ENCODE results near the gene ARHGAP27.
A peak's percentile ranks its signal among the peaks of the same experiment; 100 is the strongest.

Gene ARHGAP27

GRCh38 chr17:45382226-45382625 lies 50.4 kb downstream of the ARHGAP27 start:
- DNase-seq = no peak

GRCh38 chr17:45380991-45381390 lies 51.7 kb downstream of the ARHGAP27 start:
- DNase-seq = no peak

GRCh38 chr17:45380046-45380765 lies 52.5 kb downstream of the ARHGAP27 start:
- DNase-seq = no peak

DNA sequence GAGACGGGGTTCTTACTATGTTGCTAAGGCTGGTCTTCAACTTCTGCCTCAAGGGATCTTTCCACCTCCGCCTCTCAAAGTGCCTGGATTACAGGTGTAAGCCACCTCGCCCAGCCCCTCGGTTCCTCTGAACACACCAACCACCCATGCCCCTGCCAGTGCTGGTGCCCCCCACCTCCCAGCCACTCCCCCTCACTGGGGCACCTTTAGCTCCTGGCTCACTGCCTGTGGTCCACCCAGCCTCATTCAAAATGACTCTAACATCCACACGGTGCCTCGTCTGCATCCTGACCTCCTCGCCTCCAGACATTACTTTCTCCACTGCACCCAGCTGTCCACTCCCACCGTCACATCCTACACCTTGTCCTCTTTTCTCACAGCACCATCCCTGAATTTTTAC lies 55.3 kb downstream of the ARHGAP27 start:
- DNase-seq = no peak

GRCh38 chr17:45376171-45377005 lies 56.3 kb downstream of the ARHGAP27 start:
- DNase-seq = no peak

- no peak for DNase-seq
Measured at GRCh38 chr17:45374501-45374900, 58.2 kb downstream of the ARHGAP27 start.

DNA sequence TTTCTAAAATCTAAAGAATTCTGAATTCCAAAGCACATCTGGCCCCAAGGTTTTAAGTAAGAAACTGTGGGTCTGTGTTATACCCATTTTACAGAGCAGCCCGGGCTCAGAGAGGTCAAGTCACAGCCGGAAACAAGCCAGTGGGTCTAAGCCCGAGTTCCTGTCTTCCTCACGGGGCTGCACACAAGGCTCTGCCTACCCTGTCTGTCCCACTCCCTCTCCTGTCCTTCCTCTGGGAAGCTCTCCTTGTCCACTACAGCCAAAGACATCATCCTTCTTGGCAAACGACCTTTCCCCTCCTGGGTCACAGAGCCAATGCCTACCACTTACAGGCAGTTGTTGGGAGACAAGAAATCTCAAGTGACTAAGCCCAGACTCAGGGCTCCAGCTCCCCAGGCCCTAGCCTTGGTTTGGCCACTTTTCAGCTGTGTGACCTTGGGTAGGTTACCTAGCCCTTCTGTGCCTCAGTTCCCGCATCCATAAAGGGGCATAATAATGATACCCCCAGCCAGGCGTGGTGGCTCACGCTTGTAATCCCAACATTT lies 60.3 kb downstream of the ARHGAP27 start:
- no peak for DNase-seq

GRCh38 chr17:45371414-45372324 lies 61.0 kb downstream of the ARHGAP27 start:
- no peak for DNase-seq

GRCh38 chr17:45370949-45371413 lies 61.7 kb downstream of the ARHGAP27 start:
- no peak for DNase-seq

DNA sequence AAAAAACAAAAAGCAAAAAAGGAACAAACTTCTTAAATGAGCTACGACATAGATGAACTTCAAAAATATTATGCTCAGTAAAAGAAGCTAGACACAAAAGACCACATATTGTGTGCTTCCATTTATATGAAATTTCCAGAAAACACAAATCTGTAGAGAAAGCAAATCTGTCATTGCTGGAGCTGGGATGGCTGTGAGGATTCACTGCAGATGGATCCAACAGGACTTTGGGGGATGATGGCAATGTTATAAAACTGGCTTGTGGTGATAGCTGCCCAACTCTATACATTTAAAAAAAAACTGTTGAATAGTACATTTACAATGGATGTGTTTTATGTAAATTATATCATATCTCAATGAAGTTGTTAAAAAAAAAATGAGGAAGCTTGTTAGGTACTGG lies 63.2 kb downstream of the ARHGAP27 start:
- DNase-seq = no peak

DNA sequence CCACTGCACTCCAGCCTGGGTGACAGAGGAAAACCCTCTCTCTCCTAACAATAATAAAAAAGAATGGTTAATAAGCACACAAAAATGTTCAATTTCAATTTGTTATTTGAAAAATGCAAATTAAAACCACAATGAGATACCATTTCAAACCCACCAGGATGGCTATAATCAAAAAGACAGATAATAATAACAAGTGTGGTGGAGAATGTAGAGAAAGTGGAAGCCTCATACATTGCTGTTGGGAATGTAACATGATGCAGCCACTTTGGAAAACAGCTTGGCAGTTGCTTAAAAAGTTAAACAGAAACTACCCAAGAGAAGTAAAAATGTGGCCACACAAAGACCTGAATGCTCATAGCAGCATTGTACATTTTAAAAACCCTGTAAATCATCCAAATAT lies 64.0 kb downstream of the ARHGAP27 start:
- DNase-seq = no peak

- no peak for DNase-seq
Measured at GRCh38 chr17:45367216-45367615, 65.5 kb downstream of the ARHGAP27 start.

GRCh38 chr17:45366691-45367090 lies 66.0 kb downstream of the ARHGAP27 start:
- no peak for DNase-seq

- DNase-seq = no peak
Measured at GRCh38 chr17:45366049-45366448, 66.6 kb downstream of the ARHGAP27 start.

GRCh38 chr17:45364531-45365390 lies 67.9 kb downstream of the ARHGAP27 start:
- DNase-seq = peak; percentile 22

DNA sequence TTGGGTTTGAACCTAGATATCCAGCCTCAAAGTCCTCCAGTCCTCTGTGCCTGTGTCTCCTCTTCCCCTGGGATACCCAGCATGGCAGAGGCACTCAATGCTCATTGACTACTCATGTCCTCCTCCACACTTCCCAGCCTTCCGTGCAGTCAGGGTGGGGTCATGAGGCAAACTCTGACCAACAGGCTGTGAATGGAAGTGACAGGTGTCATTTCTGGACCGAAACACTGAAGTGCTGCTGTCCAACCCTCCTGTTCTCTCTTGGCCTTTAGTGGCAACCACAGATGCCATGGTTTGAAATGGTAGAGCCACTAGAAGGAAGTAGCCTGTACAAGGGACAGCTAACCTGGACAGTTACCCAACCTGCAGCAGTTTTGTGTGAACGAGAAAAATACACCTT lies 69.2 kb downstream of the ARHGAP27 start:
- no peak for DNase-seq

DNA sequence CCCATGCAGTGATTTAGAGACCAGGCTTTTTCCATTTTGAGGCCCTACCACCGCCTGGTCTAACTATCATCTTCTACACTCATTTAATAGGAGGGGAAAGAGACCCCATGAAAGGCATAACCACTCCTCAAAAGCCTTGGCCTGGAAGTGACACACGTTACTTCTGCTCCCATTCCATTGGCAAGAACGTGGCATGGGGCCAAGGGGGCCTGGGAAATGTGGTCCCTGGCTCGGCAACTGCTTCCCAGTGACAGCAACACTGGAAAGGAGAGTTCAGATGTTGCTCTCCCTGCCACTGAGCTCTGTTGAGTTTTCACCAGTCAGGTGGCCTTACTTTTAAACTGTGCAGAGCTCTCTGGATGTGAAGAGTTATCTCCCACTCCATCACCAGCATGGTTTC lies 70.7 kb downstream of the ARHGAP27 start:
- DNase-seq = no peak

DNA sequence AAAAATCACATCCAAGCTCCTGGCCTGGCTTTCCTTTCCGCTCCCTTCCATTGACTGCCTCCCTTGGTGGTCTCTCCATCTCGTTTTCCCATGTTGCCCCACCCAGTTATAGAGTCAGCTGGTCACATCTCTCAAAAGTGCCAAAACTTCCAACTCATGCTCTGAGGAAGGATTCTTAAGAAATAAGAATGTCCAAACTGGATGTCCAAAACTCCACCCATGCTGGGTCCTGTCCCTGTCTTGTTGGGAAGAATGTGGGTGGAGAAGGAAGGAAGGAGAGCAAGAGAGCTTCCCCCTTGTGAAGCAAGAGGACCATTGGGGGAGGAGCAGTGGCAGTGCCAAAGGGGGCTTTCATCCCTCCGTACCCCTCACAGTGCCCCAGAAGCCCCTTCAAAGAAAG lies 71.2 kb downstream of the ARHGAP27 start:
- no peak for DNase-seq

DNA sequence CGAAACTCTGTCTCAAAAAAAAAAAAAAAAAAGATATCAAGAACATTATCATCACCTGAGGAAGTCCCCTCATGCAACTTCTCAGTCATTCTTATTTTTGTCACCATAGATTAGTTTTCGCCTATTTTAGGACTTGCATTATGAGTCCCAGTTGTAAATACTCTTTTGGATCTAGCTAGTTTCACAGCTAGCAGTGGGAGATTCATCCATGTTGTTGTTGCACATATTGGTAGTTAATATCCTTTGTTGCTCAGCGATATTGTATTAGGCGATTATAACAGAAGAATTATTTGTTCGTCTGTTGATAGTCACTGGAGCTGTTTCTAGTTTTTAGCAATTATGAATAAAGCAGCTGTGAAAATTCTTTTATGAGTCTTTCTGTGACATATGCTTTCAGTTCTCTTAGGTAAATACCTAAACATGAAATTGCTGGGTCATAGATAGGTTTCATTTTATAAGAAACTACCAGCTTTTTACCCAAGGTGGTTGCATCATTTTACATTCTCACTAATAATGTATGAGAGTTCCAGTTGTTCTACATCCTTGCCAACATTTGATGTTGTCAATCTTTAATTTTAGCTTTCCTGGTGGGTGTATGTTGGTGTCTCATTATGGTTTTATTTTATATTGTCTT lies 75.2 kb downstream of the ARHGAP27 start:
- no peak for DNase-seq

- DNase-seq = no peak
Measured at GRCh38 chr17:45355087-45355486, 77.6 kb downstream of the ARHGAP27 start.

- DNase-seq = no peak
Measured at GRCh38 chr17:45353043-45353442, 79.6 kb downstream of the ARHGAP27 start.

All from DMS79 treated with DMSO at 0.1 percent for 48 hours (cell line).